Stimulated activated CD4-positive, alpha-beta T cell treated with anti-CD3 and anti-CD28 coated beads, Interleukin-4, amount 100 ng/mL, for 1 hour (primary cell): ENCODE data around the gene TXN2.
"Not testable (repeated sequence)": the region's sequence is repeated elsewhere in the genome, so short reads cannot be mapped to it uniquely, and the experiment has no call there.

Source experiments
- DNase-seq: peaks from one replicate; pipeline ENCODE4 v3.0.0-alpha.2; 2020

The TXN2 gene

GRCh38 chr22:36425977-36426523, 55.4 kb downstream of the TXN2 start:
- DNase-seq: no peak

GRCh38 chr22:36424901-36425579, 56.4 kb downstream of the TXN2 start:
- no peak for DNase-seq

- DNase-seq: not testable (repeated sequence)
These were observed 57.0 kb downstream of the TXN2 start for GRCh38 chr22:36424466-36424865.

GRCh38 chr22:36423461-36424404, 57.7 kb downstream of the TXN2 start:
- no peak for DNase-seq

- DNase-seq: no peak
These were observed 59.0 kb downstream of the TXN2 start for GRCh38 chr22:36422287-36423014.

DNA sequence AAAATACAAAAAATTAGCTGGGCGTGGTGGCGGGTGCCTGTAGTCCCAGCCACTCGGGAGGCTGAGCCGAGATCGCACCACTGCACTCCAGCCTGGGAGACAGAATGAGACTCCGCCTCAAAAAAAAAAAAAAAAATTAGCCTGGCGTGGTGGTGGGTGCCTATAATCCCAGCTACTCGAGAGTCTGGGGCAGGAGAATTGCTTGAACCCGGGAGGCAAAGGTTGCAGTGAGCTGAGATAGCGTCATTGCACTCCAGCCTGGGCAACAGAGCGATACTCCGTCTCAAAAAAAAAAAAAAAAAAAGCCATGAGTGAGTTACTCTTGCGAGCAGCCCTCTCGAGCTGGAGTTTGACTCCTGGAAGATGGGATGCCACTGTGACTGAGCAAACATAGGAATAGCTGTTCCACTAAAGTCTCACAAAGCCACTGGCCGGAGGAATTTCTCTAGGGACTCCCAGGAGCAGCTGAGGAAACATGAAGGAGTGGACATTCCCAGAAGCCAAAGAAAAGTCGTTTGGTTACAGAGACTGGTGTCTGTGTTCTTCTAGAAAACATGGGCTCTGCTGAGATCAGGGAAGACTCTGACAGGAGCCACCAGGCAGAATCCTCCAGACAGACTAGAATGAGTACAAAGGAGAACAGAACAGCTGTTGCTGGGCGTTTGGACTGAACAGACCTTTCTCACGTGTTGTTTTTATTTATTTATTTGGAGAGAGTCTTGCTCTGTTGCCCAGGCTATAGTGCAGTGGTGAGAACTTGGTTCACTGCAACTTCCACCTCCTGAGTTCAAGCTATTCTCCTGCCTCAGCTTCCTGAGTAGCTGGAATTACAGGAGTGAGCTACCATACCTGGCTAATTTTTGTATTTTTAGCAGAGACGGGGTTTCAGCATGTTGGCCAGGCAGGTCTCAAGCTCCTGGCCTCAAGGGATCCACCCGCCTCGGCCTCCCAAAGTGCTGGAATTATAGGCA, 61.2 kb downstream of the TXN2 start:
- DNase-seq: no peak

DNA sequence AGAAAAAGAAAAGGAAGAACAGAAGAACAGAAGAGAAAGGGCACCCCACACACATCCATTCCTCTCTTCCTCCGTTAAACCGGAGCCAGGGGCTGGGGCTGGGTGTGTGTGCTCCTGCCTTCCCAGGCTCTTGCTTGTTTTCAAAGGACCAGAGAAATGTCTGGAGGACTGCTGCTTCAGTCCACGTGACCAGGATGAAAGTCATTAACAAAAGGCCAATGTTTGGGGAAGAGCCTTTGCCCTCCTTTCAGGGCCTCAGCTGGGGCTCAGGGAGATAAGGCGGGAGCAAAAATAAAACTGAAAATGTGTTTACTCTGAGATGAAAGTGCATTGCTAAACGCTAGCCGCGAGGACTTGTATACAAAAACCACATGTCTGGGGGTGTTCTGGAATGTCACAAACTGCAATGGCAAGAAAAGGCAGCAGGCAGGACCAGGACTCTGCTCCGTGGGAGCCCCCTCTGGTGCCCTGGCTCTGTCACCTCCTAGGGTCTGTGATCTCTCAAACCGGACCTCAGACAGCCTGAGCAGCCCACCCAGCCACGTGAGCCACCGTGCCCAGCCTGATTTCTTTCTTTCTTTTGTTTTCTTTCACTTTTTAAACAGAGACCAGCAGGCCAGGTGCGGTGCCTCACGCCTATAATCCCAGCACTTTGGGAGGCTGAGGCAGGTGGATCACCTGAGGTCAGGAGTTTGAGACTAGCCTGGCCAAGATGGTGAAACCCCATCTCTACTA, 62.1 kb downstream of the TXN2 start:
- no peak for DNase-seq

DNA sequence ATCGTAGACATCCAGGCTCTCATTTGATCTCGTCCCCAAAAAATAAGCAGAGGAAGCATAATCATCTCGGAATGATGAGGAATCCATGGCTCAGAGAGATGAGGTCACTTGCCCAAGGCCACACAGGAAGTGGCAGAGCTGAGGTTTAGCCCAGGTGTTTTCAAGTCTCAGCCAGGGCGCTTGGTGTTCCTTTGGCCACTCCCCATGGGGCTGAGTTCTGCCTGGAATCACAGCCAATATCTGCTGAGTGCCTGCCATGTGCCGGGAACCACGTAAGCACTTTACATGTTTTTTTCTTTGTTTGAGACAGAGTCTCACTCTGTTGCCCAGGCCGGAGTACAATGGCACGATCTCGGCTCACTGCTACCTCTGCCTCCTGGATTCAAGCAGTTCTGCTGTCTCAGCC, 64.2 kb downstream of the TXN2 start:
- no peak for DNase-seq
